GM12878 (cell line): ENCODE measurements around the gene FGR. TPM values are rescaled to one million over a fixed set of nuclear protein-coding genes. Genes with fewer than 3 reads are reported as not detected.
A peak's percentile ranks its signal among the peaks of the same experiment; 100 is the strongest.

Experiments
- ATAC-seq: fragments of 200-7000 bp; cut with Tn5 transposase; 3 replicates; pipeline ENCODE4 v1.9.1; 2020; ENCODE audit warnings: mild to moderate bottlenecking, moderate library complexity
- BruUV-seq: library from RNA; stranded (reverse); fragments of 400-500 nt; replicated peaks from 2 replicates; lab custom pipeline; 2021; lab: Mats Ljungman, UMichigan
- CTCF ChIA-PET: fragments of 300-600 bp; sonication (Branson Sonifier 250); formaldehyde crosslinking; extraction: SDS; loops from one replicate; lab custom pipeline; 2021; ENCODE audit warnings: inconsistent platforms; lab: Yijun Ruan, JAX
- POLR2A ChIA-PET: fragments of 350-600 bp; formaldehyde crosslinking; extraction: SDS; loops from one replicate; lab custom pipeline; 2021; ENCODE audit warnings: inconsistent platforms; lab: Charles Lee
- RAD21 ChIA-PET: fragments of 300-600 bp; sonication (Branson Sonifier 250); formaldehyde crosslinking; loops from one replicate; lab custom pipeline; 2023; ENCODE audit warnings: antibody characterized with exemption; ENCODE audit not compliant: unreplicated experiment; lab: Charles Lee
- SMC1A ChIA-PET: fragments of 300-600 bp; sonication (Branson Sonifier 250); formaldehyde crosslinking; loops from one replicate; lab custom pipeline; 2023; ENCODE audit not compliant: unreplicated experiment, uncharacterized antibody; lab: Charles Lee
- DNase-seq: peaks from one replicate; pipeline ENCODE4 v3.0.0-alpha.2; 2011; ENCODE audit warnings: low read depth, low spot score
- FAIRE-seq: peaks from 3 replicates; lab custom pipeline; 2011; peaks lifted over from hg19 to GRCh38; lab: Jason Lieb, UNC
- H2AFZ ChIP-seq: 2 replicates; pipeline ENCODE4 v1.6.0; 2011; ENCODE audit warnings: low read depth, low read length, control low read depth; ENCODE audit not compliant: control insufficient read depth
- H3K27ac ChIP-seq: 2 replicates; pipeline ENCODE4 v1.5.1; 2011; ENCODE audit warnings: control low read depth; ENCODE audit not compliant: control insufficient read depth, insufficient read depth
- H3K27me3 ChIP-seq, 2 experiments: replicated peaks in 1 of 2; 2 replicates each; pipeline versions ENCODE4 v1.6.0 to v1.6.1; 2011; ENCODE audit warnings: low read length in 1 of 2; ENCODE audit not compliant: control insufficient read depth in 2 of 2, insufficient read depth in 2 of 2
- H3K36me3 ChIP-seq, 2 experiments: 2 replicates each; pipeline ENCODE4 v1.5.1; 2011; ENCODE audit warnings: low read length in 1 of 2; ENCODE audit not compliant: control insufficient read depth in 2 of 2, insufficient read depth in 2 of 2
- H3K4me1 ChIP-seq: 2 replicates; pipeline ENCODE4 v1.6.1; 2011; ENCODE audit warnings: mild to moderate bottlenecking, low read length, moderate library complexity, mixed read lengths; ENCODE audit not compliant: control insufficient read depth, insufficient read depth
- H3K4me2 ChIP-seq: 2 replicates; pipeline ENCODE4 v1.6.0; 2011; ENCODE audit warnings: control low read depth; ENCODE audit not compliant: control insufficient read depth, insufficient read depth
- H3K4me3 ChIP-seq: fragments of 200-600 bp; sonication (generic); 2 replicates; pipeline ENCODE4 v1.5.1; 2016
- H3K79me2 ChIP-seq: 2 replicates; pipeline ENCODE4 v1.6.0; 2011; ENCODE audit warnings: low read length; ENCODE audit not compliant: control insufficient read depth, insufficient read depth
- H3K9ac ChIP-seq: 2 replicates; pipeline ENCODE4 v1.8.0; 2011; ENCODE audit warnings: low read length, control low read depth, mixed read lengths; ENCODE audit not compliant: control insufficient read depth, insufficient read depth
- H3K9me3 ChIP-seq: replicated peaks from 3 replicates; pipeline ENCODE4 v1.5.1; 2011; ENCODE audit warnings: mild to moderate bottlenecking, low read length; ENCODE audit not compliant: control insufficient read depth, insufficient read depth
- H4K20me1 ChIP-seq: 2 replicates; pipeline ENCODE4 v1.6.0; 2011; ENCODE audit not compliant: control insufficient read depth, insufficient read depth
- ATF7 ChIP-seq: fragments of 450-650 bp; IDR thresholded peaks from 2 replicates; pipeline ENCODE4 v1.6.1; 2016; ENCODE audit warnings: low read depth, mild to moderate bottlenecking
- JUNB ChIP-seq: IDR thresholded peaks from 2 replicates; pipeline ENCODE4 v1.6.1; 2016; ENCODE audit warnings: antibody characterized with exemption, mild to moderate bottlenecking
- MEF2B ChIP-seq: fragments of 450-650 bp; IDR thresholded peaks from 2 replicates; pipeline ENCODE4 v1.6.1; 2018; ENCODE audit warnings: mild to moderate bottlenecking, moderate library complexity; ENCODE audit not compliant: partially characterized antibody, poor library complexity, severe bottlenecking
- MYB ChIP-seq: fragments of 150-350 bp; IDR thresholded peaks from 2 replicates; pipeline ENCODE4 v1.6.1; 2014; ENCODE audit warnings: mild to moderate bottlenecking, low read depth, low read length, borderline replicate concordance
- NBN ChIP-seq: fragments of 450-650 bp; IDR thresholded peaks from 2 replicates; pipeline ENCODE4 v1.6.1; 2016
- NR2C1 ChIP-seq: fragments of 450-650 bp; IDR thresholded peaks from 2 replicates; pipeline ENCODE4 v1.6.1; 2017; ENCODE audit warnings: antibody characterized with exemption, mild to moderate bottlenecking, moderate library complexity
- RCOR1 ChIP-seq: conservative IDR thresholded peaks from 2 replicates; pipeline ENCODE4 v1.6.1; 2012; ENCODE audit warnings: low read depth, low read length, improper control_type of control experiment
- SMARCA5 ChIP-seq: fragments of 450-650 bp; IDR thresholded peaks from 2 replicates; pipeline ENCODE4 v1.6.1; 2017; ENCODE audit warnings: mild to moderate bottlenecking
- ZBED1 ChIP-seq: IDR thresholded peaks from 2 replicates; pipeline ENCODE4 v1.6.1; 2016; ENCODE audit warnings: borderline replicate concordance
- WGBS: methylation state at CpG from one replicate; pipeline ENCODE4 v1.1.6; 2016; ENCODE audit warnings: low lambda C conversion rate; ENCODE audit not compliant: insufficient replicate concordance, insufficient coverage; ENCODE audit errors: missing lambda C conversion rate; 5-methylcytosine and 5-hydroxymethylcytosine counted together
- in situ Hi-C: fragments of 300-500 bp; cut with MboI; formaldehyde crosslinking; loops from 9 replicates; pipeline ENCODE4 v1.14.3; 2018; ENCODE audit warnings: mixed read lengths
- intact Hi-C: fragments of 100-400 bp; cut with micrococcal nuclease; formaldehyde crosslinking; loops from one replicate; pipeline ENCODE4 v1.14.2; 2022; ENCODE audit not compliant: unreplicated experiment
- polyA plus RNA-seq, 11 experiments: library from polyadenylated mRNA; depleted of rRNA in 4 of 11; unstranded in 6 of 11; stranded (reverse) in 5 of 11; fragments of >200 nt; fragmentation: Nextera tagmentation in 4 of 11; fragmentation: Illumina TruSeq in 1 of 11; extraction: Ambion mirVana in 4 of 11; extraction: Trizol in 1 of 11; gene quantifications; 1 replicate in 1 of 11; 2 replicates in 10 of 11; pipeline versions ENCODE4 v1.2.1 to v1.2.3, GENCODE V29; 2011 to 2016; ENCODE audit warnings: inconsistent platforms in 2 of 11, missing spikeins in 2 of 11, low read depth in 1 of 11
- total RNA-seq, 4 experiments: library from RNA; depleted of rRNA in 3 of 4; stranded (reverse); fragments of >200 nt in 3 of 4; fragmentation: Illumina TruSeq in 1 of 4; extraction: Trizol in 1 of 4; gene quantifications; 2 replicates each; pipeline versions ENCODE4 v1.2.1 to v1.2.3, GENCODE V29; 2013 to 2021
- TF ChIP-seq, protein P1 (sequence below): fragments of 450-650 bp; IDR thresholded peaks from 2 replicates; pipeline ENCODE4 v1.6.1; 2016; ENCODE audit warnings: mild to moderate bottlenecking
- TF ChIP-seq, protein P2 (sequence below): fragments of 450-650 bp; IDR thresholded peaks from 2 replicates; pipeline ENCODE4 v1.6.1; 2017; ENCODE audit warnings: mild to moderate bottlenecking, moderate library complexity

The FGR gene
- total and polyA plus RNA-seq, 10 of the 15 experiments (the other 5 are each of a cell fraction or from before 2014, with no cell fraction given) = 10.9 to 193 (median 74.7) TPM

DNA sequence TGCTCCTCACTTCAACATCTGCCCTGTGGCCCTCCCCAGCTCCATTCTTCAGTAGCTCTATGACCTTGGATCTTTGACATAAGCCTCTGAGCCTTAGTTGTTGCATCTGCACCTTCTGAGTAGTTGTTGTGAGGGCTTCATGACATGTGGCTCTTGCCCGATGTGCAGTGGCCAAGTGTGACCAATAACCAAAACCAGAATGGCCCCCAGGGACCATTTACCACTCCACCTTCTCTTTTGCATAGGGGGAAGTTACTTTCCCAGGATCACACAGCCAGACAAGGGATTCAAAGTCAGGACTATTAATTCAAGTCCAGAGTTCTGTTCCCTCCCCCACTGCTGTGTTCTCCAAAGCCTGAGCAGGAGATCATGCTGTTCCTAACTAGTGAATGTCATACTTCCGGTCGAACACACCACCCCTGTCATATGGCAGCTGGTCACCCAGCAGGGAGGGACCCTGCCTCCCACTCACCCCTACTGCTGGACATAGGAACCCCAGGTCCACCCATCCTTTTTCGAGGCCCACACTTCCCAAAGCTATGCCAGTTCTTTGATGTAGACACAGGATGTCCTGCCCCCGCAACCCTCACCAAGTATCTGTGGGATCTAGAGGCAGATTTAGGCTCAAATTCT lies 4.0 kb downstream of the FGR start (continued):
- TF ChIP-seq ZBED1 (peak; percentile 84; the same call in 1 of the 2 replicates), NBN (peak; percentile 38; the same call in 1 of the 2 replicates), RCOR1 (no peak), SMARCA5 (peak; percentile 87), JUNB (peak; percentile 68), ATF7 (peak; percentile 50; the same call in 1 of the 2 replicates)
- TF ChIP-seq, protein P1, sequence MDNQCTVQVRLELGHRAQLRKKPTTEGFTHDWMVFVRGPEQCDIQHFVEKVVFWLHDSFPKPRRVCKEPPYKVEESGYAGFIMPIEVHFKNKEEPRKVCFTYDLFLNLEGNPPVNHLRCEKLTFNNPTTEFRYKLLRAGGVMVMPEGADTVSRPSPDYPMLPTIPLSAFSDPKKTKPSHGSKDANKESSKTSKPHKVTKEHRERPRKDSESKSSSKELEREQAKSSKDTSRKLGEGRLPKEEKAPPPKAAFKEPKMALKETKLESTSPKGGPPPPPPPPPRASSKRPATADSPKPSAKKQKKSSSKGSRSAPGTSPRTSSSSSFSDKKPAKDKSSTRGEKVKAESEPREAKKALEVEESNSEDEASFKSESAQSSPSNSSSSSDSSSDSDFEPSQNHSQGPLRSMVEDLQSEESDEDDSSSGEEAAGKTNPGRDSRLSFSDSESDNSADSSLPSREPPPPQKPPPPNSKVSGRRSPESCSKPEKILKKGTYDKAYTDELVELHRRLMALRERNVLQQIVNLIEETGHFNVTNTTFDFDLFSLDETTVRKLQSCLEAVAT = peak; percentile 74
- TF ChIP-seq, all 136 proteins: peak for 51

DNA sequence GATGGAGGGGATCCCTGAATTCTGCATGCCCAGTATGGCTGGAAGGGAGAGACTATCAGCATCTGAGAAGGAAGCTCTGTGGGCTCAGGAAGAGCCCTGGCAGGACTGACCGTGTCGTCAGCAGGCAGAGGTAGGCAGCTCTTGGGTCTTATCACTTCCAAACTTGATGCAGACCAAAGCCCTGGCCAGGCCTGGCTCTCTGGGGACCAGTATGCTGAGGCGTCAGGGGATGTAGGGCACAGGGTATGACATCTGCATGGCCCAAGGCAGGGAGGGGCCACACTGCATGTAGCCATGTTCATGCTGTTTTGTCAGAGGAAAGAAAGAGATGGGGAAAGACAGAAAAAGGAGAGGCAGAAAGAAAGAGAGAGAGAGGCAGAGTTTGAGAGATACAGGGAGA lies 6.3 kb downstream of the FGR start:
- H3K9ac ChIP-seq = peak overlapping the region; percentile 10; the same call in 1 of the 2 replicates
- H3K27ac ChIP-seq = peak overlapping the region; percentile 95
- 2% methylated on average over 3 of the region's 3 CpGs for WGBS
- H3K9me3 ChIP-seq = no peaks in the 10 kb centered on the region
- 0 out of 2 replicates have a peak overlapping the region, but pooled peaks have one; percentile 3 for H3K4me2 ChIP-seq
- H3K79me2 ChIP-seq = peaks cover 33% of the 10 kb centered on the region
- ChIA-PET SMC1A (interaction anchor here (1.2 to 10.4 kb wide), 8 partner anchors 10 to 36 kb away, joined by 3 to 87 read pairs (median 23); no protein-coding TSS in a partner anchor), POLR2A (interaction anchor here (0.6 to 14.3 kb wide), 13 partner anchors 8 to 545 kb away, joined by 3 to 141 read pairs (median 4); no protein-coding TSS in a partner anchor), RAD21 (interaction anchor here (1.1 to 17.1 kb wide), 8 partner anchors 10 to 212 kb away, joined by 3 to 211 read pairs (median 10); no protein-coding TSS in a partner anchor), CTCF (interaction anchor here (0.9 to 17.2 kb wide), 7 partner anchors 10 to 73 kb away, joined by 3 to 208 read pairs (median 31); partner anchors contain the start of gene AHDC1)
- in situ Hi-C loops (no loop called here), intact Hi-C loops (no loop called here)
- no TSS peak for BruUV-seq
- H3K27me3 ChIP-seq = no peaks in the 10 kb centered on the region
- FAIRE-seq (no peak), DNase-seq (no peak), ATAC-seq (no peak)
- no peaks in the 10 kb centered on the region for H4K20me1 ChIP-seq
- H3K4me3 ChIP-seq = no peak overlapping the region
- peak overlapping the region; percentile 45; the same call in 1 of the 2 replicates for H2AFZ ChIP-seq
- H3K36me3 ChIP-seq = no peaks in the 10 kb centered on the region
- no peak for TF ChIP-seq NR2C1
- 0 out of 2 replicates have a peak, but pooled peaks have one; percentile 29 for TF ChIP-seq NBN
- no peak for TF ChIP-seq MYB
- TF ChIP-seq MEF2B = peak; percentile 78
- TF ChIP-seq, protein P2, sequence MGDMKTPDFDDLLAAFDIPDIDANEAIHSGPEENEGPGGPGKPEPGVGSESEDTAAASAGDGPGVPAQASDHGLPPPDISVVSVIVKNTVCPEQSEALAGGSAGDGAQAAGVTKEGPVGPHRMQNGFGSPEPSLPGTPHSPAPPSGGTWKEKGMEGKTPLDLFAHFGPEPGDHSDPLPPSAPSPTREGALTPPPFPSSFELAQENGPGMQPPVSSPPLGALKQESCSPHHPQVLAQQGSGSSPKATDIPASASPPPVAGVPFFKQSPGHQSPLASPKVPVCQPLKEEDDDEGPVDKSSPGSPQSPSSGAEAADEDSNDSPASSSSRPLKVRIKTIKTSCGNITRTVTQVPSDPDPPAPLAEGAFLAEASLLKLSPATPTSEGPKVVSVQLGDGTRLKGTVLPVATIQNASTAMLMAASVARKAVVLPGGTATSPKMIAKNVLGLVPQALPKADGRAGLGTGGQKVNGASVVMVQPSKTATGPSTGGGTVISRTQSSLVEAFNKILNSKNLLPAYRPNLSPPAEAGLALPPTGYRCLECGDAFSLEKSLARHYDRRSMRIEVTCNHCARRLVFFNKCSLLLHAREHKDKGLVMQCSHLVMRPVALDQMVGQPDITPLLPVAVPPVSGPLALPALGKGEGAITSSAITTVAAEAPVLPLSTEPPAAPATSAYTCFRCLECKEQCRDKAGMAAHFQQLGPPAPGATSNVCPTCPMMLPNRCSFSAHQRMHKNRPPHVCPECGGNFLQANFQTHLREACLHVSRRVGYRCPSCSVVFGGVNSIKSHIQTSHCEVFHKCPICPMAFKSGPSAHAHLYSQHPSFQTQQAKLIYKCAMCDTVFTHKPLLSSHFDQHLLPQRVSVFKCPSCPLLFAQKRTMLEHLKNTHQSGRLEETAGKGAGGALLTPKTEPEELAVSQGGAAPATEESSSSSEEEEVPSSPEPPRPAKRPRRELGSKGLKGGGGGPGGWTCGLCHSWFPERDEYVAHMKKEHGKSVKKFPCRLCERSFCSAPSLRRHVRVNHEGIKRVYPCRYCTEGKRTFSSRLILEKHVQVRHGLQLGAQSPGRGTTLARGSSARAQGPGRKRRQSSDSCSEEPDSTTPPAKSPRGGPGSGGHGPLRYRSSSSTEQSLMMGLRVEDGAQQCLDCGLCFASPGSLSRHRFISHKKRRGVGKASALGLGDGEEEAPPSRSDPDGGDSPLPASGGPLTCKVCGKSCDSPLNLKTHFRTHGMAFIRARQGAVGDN = peak; percentile 54
- TF ChIP-seq, all 136 proteins: peak for 3
- peaks cover 88% of the 10 kb centered on the region for H3K4me1 ChIP-seq
